Measurements from ENCODE around the gene SLCO2A1. TPM values are rescaled to one million over a fixed set of nuclear protein-coding genes. Genes with fewer than 3 reads are reported as not detected.

Gene SLCO2A1
- total RNA-seq, 3 donors from 2014 or later = 4.2 to 11.1 (median 7.5) TPM

- H3K4me1 ChIP-seq = no peaks in the 10 kb centered on the region
- H3K27me3 ChIP-seq = no peaks in the 10 kb centered on the region
- DNase-seq (ENCODE audit: low spot score in 2 of 2) = no peak
- TF ChIP-seq CTCF (IDR thresholded peaks at IDR 0.05) = no peak
- TF ChIP-seq POLR2A (IDR thresholded peaks at IDR 0.05) = no peak
- TF ChIP-seq POLR2AphosphoS5 (IDR thresholded peaks at IDR 0.05) = no peak
- no peaks in the 10 kb centered on the region for H3K9me3 ChIP-seq
- no peak overlapping the region for H3K27ac ChIP-seq
- no peak overlapping the region for H3K4me3 ChIP-seq
- intact Hi-C loops (cut with DNase I; ENCODE audit: low total_unique reads) = no loop called here
- no peaks in the 10 kb centered on the region for H3K36me3 ChIP-seq
Observed at GRCh38 chr3:133888726-133889340, 140.9 kb downstream of the SLCO2A1 start.

GRCh38 chr3:133887803-133888703, 141.7 kb downstream of the SLCO2A1 start:
- Histone ChIP-seq H3K27me3 (no peaks in the 10 kb centered on the region), H3K4me1 (no peaks in the 10 kb centered on the region), H3K27ac (no peak overlapping the region), H3K36me3 (no peaks in the 10 kb centered on the region), H3K4me3 (no peak overlapping the region), H3K9me3 (no peaks in the 10 kb centered on the region)
- TF ChIP-seq CTCF (IDR thresholded peaks at IDR 0.05) (no peak), POLR2AphosphoS5 (IDR thresholded peaks at IDR 0.05) (no peak), POLR2A (IDR thresholded peaks at IDR 0.05) (no peak)
- no peak for DNase-seq (ENCODE audit: low spot score in 2 of 2)
- intact Hi-C loops (cut with DNase I; ENCODE audit: low total_unique reads) = no loop called here

GRCh38 chr3:133887074-133887802, 142.5 kb downstream of the SLCO2A1 start:
- no peaks in the 10 kb centered on the region for H3K36me3 ChIP-seq
- H3K27me3 ChIP-seq = no peaks in the 10 kb centered on the region
- intact Hi-C loops (cut with DNase I; ENCODE audit: low total_unique reads) = no loop called here
- no peak overlapping the region for H3K27ac ChIP-seq
- no peaks in the 10 kb centered on the region for H3K4me1 ChIP-seq
- no peak for DNase-seq (ENCODE audit: low spot score in 2 of 2)
- no peak for TF ChIP-seq POLR2A (IDR thresholded peaks at IDR 0.05)
- no peak for TF ChIP-seq POLR2AphosphoS5 (IDR thresholded peaks at IDR 0.05)
- no peak for TF ChIP-seq CTCF (IDR thresholded peaks at IDR 0.05)
- no peak overlapping the region for H3K4me3 ChIP-seq
- no peaks in the 10 kb centered on the region for H3K9me3 ChIP-seq

- intact Hi-C loops (cut with DNase I; ENCODE audit: low total_unique reads) = no loop called here
- no peaks in the 10 kb centered on the region for H3K27me3 ChIP-seq
- H3K27ac ChIP-seq = no peak overlapping the region
- no peaks in the 10 kb centered on the region for H3K36me3 ChIP-seq
- no peaks in the 10 kb centered on the region for H3K4me1 ChIP-seq
- no peak for TF ChIP-seq POLR2A (IDR thresholded peaks at IDR 0.05)
- TF ChIP-seq POLR2AphosphoS5 (IDR thresholded peaks at IDR 0.05) = no peak
- TF ChIP-seq CTCF (IDR thresholded peaks at IDR 0.05) = no peak
- H3K4me3 ChIP-seq = no peak overlapping the region
- no peak for DNase-seq (ENCODE audit: low spot score in 2 of 2)
- H3K9me3 ChIP-seq = no peaks in the 10 kb centered on the region
Observed at GRCh38 chr3:133886031-133886722, 143.5 kb downstream of the SLCO2A1 start.

Measured in breast epithelium (tissue), 4 donors.